ENCODE results near the gene DRC1. TPM values are rescaled to one million over a fixed set of nuclear protein-coding genes. Genes with fewer than 3 reads are reported as not detected.

Gene DRC1
- total and polyA plus RNA-seq, 2 of the 4 experiments (the other 2 are of a cell fraction) = 0.18 TPM; not detected in 1

- H3K4me3 ChIP-seq (ENCODE audit: insufficient read depth, low read depth, low read length) = no peak overlapping the region
- no peak for DNase-seq
- H4K5ac ChIP-seq (ENCODE audit: low read depth, low read length) = no peak overlapping the region
- no peak overlapping the region for H2BK15ac ChIP-seq (ENCODE audit: low read depth, low read length)
- WGBS, 2 experiments (ENCODE audit: extremely low coverage in 2 of 2, insufficient read length in 1 of 2) = no CpG with 5 or more reads among the region's 33 CpGs
- no peaks in the 10 kb centered on the region for H3K4me1 ChIP-seq (ENCODE audit: control insufficient read depth, insufficient read depth, low read length)
- H3K9me1 ChIP-seq (ENCODE audit: insufficient read depth, low read length) = no peaks in the 10 kb centered on the region
- peaks cover 2% of the 10 kb centered on the region; the same call in 1 of the 2 replicates for H3K27me3 ChIP-seq (ENCODE audit: control insufficient read depth, insufficient read depth, low read length)
- no peaks in the 10 kb centered on the region for H4K20me1 ChIP-seq (ENCODE audit: insufficient read depth, low read length)
- no peak overlapping the region for H2AK5ac ChIP-seq (ENCODE audit: low read depth, low read length)
- no peaks in the 10 kb centered on the region for H3K9me3 ChIP-seq (ENCODE audit: control insufficient read depth, insufficient read depth, low read length)
- POLR2A ChIA-PET (ENCODE audit: unreplicated experiment) = no interaction called here
- intact Hi-C loops (cut with micrococcal nuclease) = no loop called here
- H3K4ac ChIP-seq (ENCODE audit: low read depth, low read length) = no peak overlapping the region
- in situ Hi-C loops (cut with MboI; ENCODE audit: low sequenced_read_pairs) = no loop called here
- no peak overlapping the region for H4K8ac ChIP-seq (ENCODE audit: low read depth in 2 of 2, low read length in 2 of 2)
- CTCF ChIA-PET = interaction anchor here (1.2 kb wide), 1 partner anchor 15 kb away, joined by 3 read pairs; no protein-coding TSS in a partner anchor
- BruUV-seq (replicated peaks) = no TSS peak
- no peak overlapping the region for H3K23ac ChIP-seq (ENCODE audit: low read depth, low read length)
- no peaks in the 10 kb centered on the region for H3K79me1 ChIP-seq (ENCODE audit: low read depth in 1 of 2, low read length in 2 of 2)
- no peak overlapping the region for H3K18ac ChIP-seq (ENCODE audit: low read depth, low read length)
- H3K14ac ChIP-seq (replicated peaks; ENCODE audit: low read depth, low read length) = no peak overlapping the region
- no peak overlapping the region for H4K91ac ChIP-seq (ENCODE audit: insufficient read depth, low read depth, low read length)
- H3K56ac ChIP-seq (ENCODE audit: extremely low read depth, insufficient read depth, low read length) = no peak overlapping the region
- H2BK5ac ChIP-seq (ENCODE audit: low read depth, low read length, poor library complexity, severe bottlenecking) = no peak overlapping the region
- no peak overlapping the region for H3K9ac ChIP-seq (ENCODE audit: low read depth, low read length)
- H2BK20ac ChIP-seq (ENCODE audit: low read depth, low read length) = no peak overlapping the region
- no peak overlapping the region for H2AFZ ChIP-seq (replicated peaks; ENCODE audit: low read length, poor library complexity)
- no peak for TF ChIP-seq BHLHE40 (IDR thresholded peaks at IDR 0.05; ENCODE audit: low read depth, low read length)
- no peak for TF ChIP-seq CHD1 (IDR thresholded peaks at IDR 0.05; ENCODE audit: low read depth, low read length)
- no peak for TF ChIP-seq POLR2A (IDR thresholded peaks at IDR 0.05; ENCODE audit: low read depth, low read length)
- TF ChIP-seq SMC3 (IDR thresholded peaks at IDR 0.05; ENCODE audit: low read depth, low read length) = no peak
- H2BK120ac ChIP-seq (ENCODE audit: low read depth, low read length) = no peak overlapping the region
- ATAC-seq (ENCODE audit: low read depth) = peak; percentile 22
- H3K4me2 ChIP-seq (ENCODE audit: low read depth, low read length) = no peak overlapping the region
- H2AK9ac ChIP-seq (replicated peaks; ENCODE audit: low read depth, low read length, poor library complexity) = no peak overlapping the region
- no peaks in the 10 kb centered on the region for H3K36me3 ChIP-seq (ENCODE audit: control insufficient read depth, insufficient read depth, low read length)
- dilution Hi-C loops (cut with HindIII; ENCODE audit: low sequenced_read_pairs, unreplicated experiment) = no loop called here
- no peak overlapping the region for H3K27ac ChIP-seq (ENCODE audit: insufficient read depth, low read length)
Observed at GRCh38 chr2:26477126-26477910, 75.6 kb downstream of the DRC1 start.
